ENCODE results near the gene ORC2. TPM values are rescaled to one million over a fixed set of nuclear protein-coding genes. Genes with fewer than 3 reads are reported as not detected.
A peak's percentile ranks its signal among the peaks of the same experiment; 100 is the strongest.
"Not testable (repeated sequence)": the region's sequence is repeated elsewhere in the genome, so short reads cannot be mapped to it uniquely, and the experiment has no call there.

Gene ORC2
- total and polyA plus RNA-seq, 11 donors = 6.7 to 38.0 (median 23.2) TPM

DNA sequence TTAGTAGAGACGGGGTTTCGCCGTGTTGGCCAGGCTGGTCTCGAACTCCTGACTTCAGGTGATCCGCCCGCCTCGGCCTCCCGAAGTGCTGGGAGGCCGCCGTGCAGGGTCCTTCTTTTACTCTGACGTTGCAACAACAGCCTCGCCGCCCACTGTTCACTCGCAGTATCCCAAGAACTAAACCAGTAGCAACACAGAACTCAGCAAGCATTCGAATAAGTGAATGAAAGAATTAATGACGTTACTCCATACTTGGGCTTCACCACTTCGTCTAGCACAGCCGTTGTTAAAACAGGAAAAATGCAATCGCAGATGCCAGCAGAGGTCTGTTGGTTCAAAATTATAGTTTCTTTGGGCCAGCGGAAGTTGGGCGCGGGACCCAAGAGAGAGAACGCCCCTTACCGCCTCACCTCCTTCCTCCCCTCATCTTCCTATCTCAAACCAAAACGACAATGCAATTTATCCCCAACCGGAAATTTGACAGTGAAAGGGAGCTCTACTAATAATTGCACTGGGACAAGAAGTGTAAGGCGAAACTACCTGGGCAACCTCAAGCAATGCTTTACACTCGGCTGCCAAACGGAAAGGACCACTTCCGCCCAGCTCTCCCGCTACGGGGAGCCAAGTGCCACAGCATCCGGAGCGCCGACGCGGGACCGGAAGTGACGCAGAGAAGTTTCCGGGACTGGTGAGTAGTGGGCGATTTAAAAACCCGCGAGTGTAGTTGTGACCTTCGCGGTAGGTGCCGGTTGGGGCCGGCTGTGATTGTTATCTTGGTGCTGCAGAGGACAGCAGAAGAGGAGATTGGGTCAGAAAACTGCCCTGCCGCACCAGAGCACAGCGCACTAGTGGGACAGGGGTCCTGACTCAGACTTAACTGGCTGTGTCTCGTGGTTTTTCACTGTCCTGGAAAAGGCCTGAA lies 74.5 kb downstream of the ORC2 start, which contains the start of the genes NIF3L1 and PPIL3:
TSS of gene NIF3L1 (plus strand) at position 668 of the 922 bp plus-strand sequence. CDS start 2,573 bp downstream, outside the sequence.
TSS of gene PPIL3 (minus strand) at position 374 of the 922 bp plus-strand sequence. CDS start 1,462 bp downstream, outside the sequence.
- peak; percentile 96 to 98 (median 97) for ATAC-seq
- 0% methylated on average over 50 of the region's 50 CpGs for WGBS, 4 donors
- TF ChIP-seq, protein P1, sequence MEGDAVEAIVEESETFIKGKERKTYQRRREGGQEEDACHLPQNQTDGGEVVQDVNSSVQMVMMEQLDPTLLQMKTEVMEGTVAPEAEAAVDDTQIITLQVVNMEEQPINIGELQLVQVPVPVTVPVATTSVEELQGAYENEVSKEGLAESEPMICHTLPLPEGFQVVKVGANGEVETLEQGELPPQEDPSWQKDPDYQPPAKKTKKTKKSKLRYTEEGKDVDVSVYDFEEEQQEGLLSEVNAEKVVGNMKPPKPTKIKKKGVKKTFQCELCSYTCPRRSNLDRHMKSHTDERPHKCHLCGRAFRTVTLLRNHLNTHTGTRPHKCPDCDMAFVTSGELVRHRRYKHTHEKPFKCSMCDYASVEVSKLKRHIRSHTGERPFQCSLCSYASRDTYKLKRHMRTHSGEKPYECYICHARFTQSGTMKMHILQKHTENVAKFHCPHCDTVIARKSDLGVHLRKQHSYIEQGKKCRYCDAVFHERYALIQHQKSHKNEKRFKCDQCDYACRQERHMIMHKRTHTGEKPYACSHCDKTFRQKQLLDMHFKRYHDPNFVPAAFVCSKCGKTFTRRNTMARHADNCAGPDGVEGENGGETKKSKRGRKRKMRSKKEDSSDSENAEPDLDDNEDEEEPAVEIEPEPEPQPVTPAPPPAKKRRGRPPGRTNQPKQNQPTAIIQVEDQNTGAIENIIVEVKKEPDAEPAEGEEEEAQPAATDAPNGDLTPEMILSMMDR (IDR thresholded peaks at IDR 0.05) = no peak
- peak in 1 of 2 donors; percentile 48 for TF ChIP-seq POLR2A (IDR thresholded peaks at IDR 0.05)
- intact Hi-C loops (cut with DNase I) = loop anchor here in 5 of 10 donors (1.0 to 10.0 kb wide), 7 partner anchors 24 to 176 kb away; partner anchors contain the start of genes CLK1 (in 2 of the 5), BZW1 (in 1 of the 5) and ORC2 (in 1 of the 5)
- Histone ChIP-seq H3K4me3 (peak within 1 kb of the TSS; percentile 57 to 89 (median 72)), H3K27me3 (no peaks in the 10 kb centered on the region), H3K4me1 (peaks cover 0 to 30% (median 13%) of the 10 kb centered on the region in 12 donors), H3K27ac (peak within 1 kb of the TSS; percentile 65 to 97 (median 92)), H3K9me3 (no peaks in the 10 kb centered on the region), H3K36me3 (peaks cover 0 to 39% (median 32%) of the 10 kb centered on the region in 9 donors)
- peak; percentile 95 to 97 (median 97) for DNase-seq

DNA sequence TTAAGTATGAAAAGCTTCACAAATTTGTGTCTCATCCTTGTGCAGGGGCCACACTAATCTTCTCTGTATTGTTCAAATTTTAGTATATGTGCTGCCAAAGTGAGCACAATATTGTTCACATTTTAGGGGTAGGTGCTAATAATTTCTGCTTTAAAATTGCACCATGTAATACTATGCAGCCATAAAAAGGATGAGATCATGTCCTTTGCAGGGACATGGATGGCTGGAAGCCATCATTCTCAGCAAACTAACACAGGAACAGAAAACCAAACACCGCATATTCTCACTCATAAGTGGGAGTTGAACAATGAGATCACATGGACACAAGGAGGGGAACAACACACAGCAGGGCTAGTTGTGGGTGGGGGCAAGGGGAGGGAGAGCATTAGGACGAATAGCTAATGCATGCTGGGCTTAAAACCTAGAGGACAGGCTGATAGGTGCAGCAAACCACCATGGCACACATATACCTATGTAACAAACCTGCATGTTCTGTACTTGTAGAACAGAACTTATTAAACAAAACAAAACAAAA lies 81.7 kb downstream of the ORC2 start:
- H3K4me3 ChIP-seq, H3K27ac ChIP-seq, ATAC-seq, H3K9me3 ChIP-seq, H3K27me3 ChIP-seq, DNase-seq: not testable (repeated sequence)
- peaks cover 0 to 11% (median 2%) of the 10 kb centered on the region in 12 donors for H3K4me1 ChIP-seq
- 69 to 88% (median 79%) methylated on average over 2 of the region's 2 CpGs for WGBS, 4 donors
- H3K36me3 ChIP-seq = peaks cover 0 to 98% (median 86%) of the 10 kb centered on the region in 9 donors
- intact Hi-C loops (cut with DNase I) = loop anchor here in 2 of 10 donors (10.0 kb wide), 1 partner anchor 167 kb away; no protein-coding TSS in a partner anchor

DNA sequence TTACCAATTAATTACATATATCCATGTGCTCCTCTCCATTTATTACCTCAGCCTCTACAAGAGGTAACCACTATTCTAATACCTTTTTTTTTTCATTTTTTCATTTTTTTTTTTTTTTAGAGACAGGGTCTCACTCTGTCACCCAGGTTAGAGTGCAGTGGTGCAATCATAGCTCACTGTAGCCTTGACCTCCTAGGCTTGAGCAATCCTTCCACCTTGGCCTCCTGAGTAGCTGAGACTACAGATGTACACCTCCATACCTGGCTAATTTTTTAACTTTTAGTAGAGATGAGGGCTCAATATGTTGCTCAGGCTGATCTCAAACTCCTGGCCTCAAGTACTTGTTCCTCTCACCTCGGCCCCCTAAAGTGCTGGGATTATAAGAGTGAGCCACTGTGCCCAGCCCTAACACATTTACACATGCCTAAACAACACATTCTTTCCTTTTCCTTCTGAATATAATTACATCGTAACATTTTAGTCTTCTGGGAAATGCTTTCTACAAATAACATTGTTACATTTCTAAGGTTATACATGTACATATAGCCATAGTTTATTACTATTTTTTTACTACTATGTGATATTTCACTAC lies 85.1 kb downstream of the ORC2 start:
- H3K4me3 ChIP-seq = no peak overlapping the region
- peaks cover 0 to 13% (median 2%) of the 10 kb centered on the region in 12 donors for H3K4me1 ChIP-seq
- no peaks in the 10 kb centered on the region for H3K27me3 ChIP-seq
- peak overlapping the region in 2 of 12 donors; percentile 60 to 63 for H3K27ac ChIP-seq
- peaks cover 0 to 98% (median 83%) of the 10 kb centered on the region in 9 donors for H3K36me3 ChIP-seq
- 80 to 92% (median 84%) methylated on average over 2 of the region's 2 CpGs for WGBS, 4 donors
- intact Hi-C loops (cut with DNase I) = no loop called here
- TF ChIP-seq, protein P1 (IDR thresholded peaks at IDR 0.05) = no peak
- ATAC-seq (no peak), DNase-seq (no peak)
- no peaks in the 10 kb centered on the region for H3K9me3 ChIP-seq

DNA sequence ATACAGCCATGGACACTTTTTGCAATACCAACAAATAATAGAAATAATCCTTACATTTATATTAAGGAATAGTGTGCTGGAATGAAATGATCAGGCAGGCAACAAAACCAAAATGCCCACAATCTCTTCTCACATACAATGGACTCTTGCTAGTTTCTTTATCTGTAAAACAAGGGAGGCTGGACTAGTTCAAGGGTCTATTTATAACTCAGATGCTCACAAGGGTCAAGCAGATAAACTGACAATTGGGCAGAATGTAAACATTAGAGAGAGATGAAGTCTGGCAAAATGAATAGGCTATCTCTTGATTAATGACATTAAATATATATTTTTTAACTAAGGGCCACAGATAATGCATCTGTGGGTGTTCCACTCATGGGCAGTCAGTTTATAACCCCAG lies 86.0 kb downstream of the ORC2 start:
- intact Hi-C loops (cut with DNase I) = no loop called here
- no peak for TF ChIP-seq POLR2A (IDR thresholded peaks at IDR 0.05)
- TF ChIP-seq, protein P1 (IDR thresholded peaks at IDR 0.05) = no peak
- DNase-seq = no peak
- Histone ChIP-seq H3K36me3 (peaks cover 0 to 97% (median 81%) of the 10 kb centered on the region in 9 donors), H3K9me3 (no peaks in the 10 kb centered on the region), H3K27ac (peak overlapping the region in 10 of 12 donors; percentile 15 to 74 (median 59)), H3K4me1 (peaks cover 0 to 13% (median 2%) of the 10 kb centered on the region in 12 donors), H3K27me3 (no peaks in the 10 kb centered on the region), H3K4me3 (no peak overlapping the region)
- ATAC-seq = peak; percentile 50 to 81 (median 72)

Measured in heart left ventricle (tissue), 16 donors.